Omental fat pad (tissue), 4 donors: ENCODE measurements around the gene USP40. TPM values are rescaled to one million over a fixed set of nuclear protein-coding genes. Genes with fewer than 3 reads are reported as not detected.

Source experiments
- ATAC-seq: fragments of 150-250 bp; one replicate; pipeline ENCODE4 v1.9.1; 2016; ENCODE audit warnings: mild to moderate bottlenecking, moderate library complexity; ENCODE audit not compliant: low FRiP score
- DNase-seq: peaks from one replicate; pipeline ENCODE4 v3.0.0-alpha.2; 2019; ENCODE audit warnings: low spot score
- CTCF ChIP-seq, 3 donors: fragments of 450-650 bp; IDR thresholded peaks; one replicate each; pipeline ENCODE4 v1.5.1; 2016 to 2017; ENCODE audit warnings: antibody characterized with exemption in 3 of 3, mild to moderate bottlenecking in 3 of 3, moderate library complexity in 2 of 3
- total RNA-seq, 4 donors: library from RNA; depleted of rRNA; stranded (reverse); fragments of >200 nt; gene quantifications; one replicate each; pipeline ENCODE4 v1.1.0, GENCODE V29; 2016

Gene USP40
- total RNA-seq, 4 donors from 2014 or later, result 23.4 to 50.6 (median 35.1) TPM

GRCh38 chr2:233535271-233535670 is 31.3 kb downstream of the USP40 start:
- no peak for TF ChIP-seq CTCF (IDR thresholded peaks at IDR 0.05)
- no peak for ATAC-seq

GRCh38 chr2:233532971-233533370 is 33.6 kb downstream of the USP40 start:
- no peak for TF ChIP-seq CTCF (IDR thresholded peaks at IDR 0.05)
- no peak for ATAC-seq
- no peak for DNase-seq

More at GRCh38 chr2:233535271-233535670, 31.3 kb downstream of the USP40 start:
- DNase-seq, result no peak

GRCh38 chr2:233531955-233532354 is 34.6 kb downstream of the USP40 start:
- no peak for ATAC-seq
- no peak for DNase-seq
- no peak for TF ChIP-seq CTCF (IDR thresholded peaks at IDR 0.05)

GRCh38 chr2:233530381-233530780 is 36.2 kb downstream of the USP40 start:
- DNase-seq (no peak), ATAC-seq (no peak)
- TF ChIP-seq CTCF (IDR thresholded peaks at IDR 0.05), result no peak

- ATAC-seq (no peak), DNase-seq (no peak)
- TF ChIP-seq CTCF (IDR thresholded peaks at IDR 0.05), result no peak
These were observed 38.4 kb downstream of the USP40 start for GRCh38 chr2:233528182-233528581.

GRCh38 chr2:233525791-233526190 is 40.8 kb downstream of the USP40 start:
- no peak for DNase-seq
- no peak for TF ChIP-seq CTCF (IDR thresholded peaks at IDR 0.05)
- ATAC-seq, result no peak

GRCh38 chr2:233519787-233520611 is 46.6 kb downstream of the USP40 start:
- DNase-seq (no peak), ATAC-seq (no peak)
- TF ChIP-seq CTCF (IDR thresholded peaks at IDR 0.05), result no peak
